Measurements from ENCODE around the gene P2RY14.

- no peak for TF ChIP-seq CTCF (IDR thresholded peaks at IDR 0.05)
- TF ChIP-seq EZH2 (IDR thresholded peaks at IDR 0.05) = no peak
- TF ChIP-seq EZH2phosphoT487 (IDR thresholded peaks at IDR 0.05) = no peak
Observed at GRCh38 chr3:151227266-151227806, 51.0 kb downstream of the P2RY14 start.

Measured in neural progenitor cell (in vitro differentiated cells).